Right lobe of liver (tissue), 4 donors: Measurements from ENCODE around the gene OPRM1.

Source experiments
- POLR2A ChIP-seq: fragments of 450-650 bp; IDR thresholded peaks from one replicate; pipeline ENCODE4 v1.6.1; 2017; ENCODE audit warnings: antibody characterized with exemption, mild to moderate bottlenecking
- TF ChIP-seq, protein P1 (sequence below), 4 donors: fragments of 200-600 bp in 3 of 4; fragments of 450-650 bp in 1 of 4; IDR thresholded peaks; one replicate each; pipeline versions ENCODE4 v1.5.1 to v1.8.0; 2016 to 2022; ENCODE audit warnings: antibody characterized with exemption in 4 of 4, mild to moderate bottlenecking in 2 of 4
- donor health status: DM: no; HTN: no; CAD: no.
- donor health status: DM: no; HTN: no; CAD: no.
- donor health status: DM: no; HTN: yes; CAD: no.

DNA sequence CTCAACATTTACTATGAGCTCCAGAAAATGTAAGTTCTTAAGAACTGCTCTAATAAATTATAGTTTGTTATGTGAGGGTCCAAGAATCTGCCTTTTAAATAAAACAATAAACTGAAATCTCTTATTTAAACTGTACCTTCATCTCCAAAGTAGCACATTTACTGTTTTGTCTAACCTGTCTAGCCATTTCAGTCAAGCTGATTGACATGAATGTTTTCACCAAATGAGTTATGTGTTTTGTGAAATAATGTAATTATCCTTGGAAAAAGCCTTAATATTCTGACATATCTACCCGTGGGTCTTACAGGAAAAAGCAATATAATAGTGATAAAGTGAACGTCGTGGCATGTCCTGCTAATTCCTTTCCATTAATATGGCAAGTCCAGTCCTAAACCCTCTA lies 57.8 kb downstream of the OPRM1 start:
- TF ChIP-seq, protein P1, sequence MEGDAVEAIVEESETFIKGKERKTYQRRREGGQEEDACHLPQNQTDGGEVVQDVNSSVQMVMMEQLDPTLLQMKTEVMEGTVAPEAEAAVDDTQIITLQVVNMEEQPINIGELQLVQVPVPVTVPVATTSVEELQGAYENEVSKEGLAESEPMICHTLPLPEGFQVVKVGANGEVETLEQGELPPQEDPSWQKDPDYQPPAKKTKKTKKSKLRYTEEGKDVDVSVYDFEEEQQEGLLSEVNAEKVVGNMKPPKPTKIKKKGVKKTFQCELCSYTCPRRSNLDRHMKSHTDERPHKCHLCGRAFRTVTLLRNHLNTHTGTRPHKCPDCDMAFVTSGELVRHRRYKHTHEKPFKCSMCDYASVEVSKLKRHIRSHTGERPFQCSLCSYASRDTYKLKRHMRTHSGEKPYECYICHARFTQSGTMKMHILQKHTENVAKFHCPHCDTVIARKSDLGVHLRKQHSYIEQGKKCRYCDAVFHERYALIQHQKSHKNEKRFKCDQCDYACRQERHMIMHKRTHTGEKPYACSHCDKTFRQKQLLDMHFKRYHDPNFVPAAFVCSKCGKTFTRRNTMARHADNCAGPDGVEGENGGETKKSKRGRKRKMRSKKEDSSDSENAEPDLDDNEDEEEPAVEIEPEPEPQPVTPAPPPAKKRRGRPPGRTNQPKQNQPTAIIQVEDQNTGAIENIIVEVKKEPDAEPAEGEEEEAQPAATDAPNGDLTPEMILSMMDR (IDR thresholded peaks at IDR 0.05) = no peak
- TF ChIP-seq POLR2A = no peak
